AG04450 (cell line): Measurements from ENCODE around the gene MEX3B. TPM values are rescaled to one million over a fixed set of nuclear protein-coding genes. Genes with fewer than 3 reads are reported as not detected.

Experiments
- CTCF ChIA-PET: fragments of 300-600, 350-600 bp; formaldehyde crosslinking; extraction: SDS; loops from one replicate; lab custom pipeline; 2022; ENCODE audit warnings: antibody characterized with exemption, inconsistent platforms; lab: Charles Lee
- POLR2A ChIA-PET: fragments of 350-600 bp; formaldehyde crosslinking; extraction: SDS; loops from one replicate; lab custom pipeline; 2021; ENCODE audit warnings: antibody characterized with exemption, inconsistent platforms; lab: Yijun Ruan, JAX
- DNase-seq: peaks from one replicate; pipeline ENCODE4 v3.0.0-alpha.2; 2011; ENCODE audit warnings: low read depth, low spot score
- H3K27ac ChIP-seq: one replicate; pipeline ENCODE4 v1.5.1; 2012; ENCODE audit warnings: low read depth, low read length, control low read depth
- H3K27me3 ChIP-seq: one replicate; pipeline ENCODE4 v1.6.0; 2012; ENCODE audit warnings: low read length; ENCODE audit not compliant: control insufficient read depth, insufficient read depth
- H3K4me3 ChIP-seq: 2 replicates; pipeline ENCODE4 v1.5.1; 2011; ENCODE audit warnings: mild to moderate bottlenecking, low read depth, low read length, control low read depth
- H3K9me3 ChIP-seq: 2 replicates; pipeline ENCODE4 v1.5.1; 2012; ENCODE audit warnings: low read length; ENCODE audit not compliant: control insufficient read depth, insufficient read depth
- polyA plus RNA-seq: library from polyadenylated mRNA; depleted of rRNA; stranded (reverse); fragments of >200 nt; gene quantifications from 2 replicates; pipeline ENCODE4 v1.2.3, GENCODE V29; 2011
- TF ChIP-seq, protein P1 (sequence below): IDR thresholded peaks from 2 replicates; pipeline ENCODE4 v1.5.1; 2011; ENCODE audit warnings: low read depth, low read length, control low read depth, inconsistent platforms

Gene MEX3B
- polyA plus RNA-seq, 1 experiment = 6.3 TPM

DNA sequence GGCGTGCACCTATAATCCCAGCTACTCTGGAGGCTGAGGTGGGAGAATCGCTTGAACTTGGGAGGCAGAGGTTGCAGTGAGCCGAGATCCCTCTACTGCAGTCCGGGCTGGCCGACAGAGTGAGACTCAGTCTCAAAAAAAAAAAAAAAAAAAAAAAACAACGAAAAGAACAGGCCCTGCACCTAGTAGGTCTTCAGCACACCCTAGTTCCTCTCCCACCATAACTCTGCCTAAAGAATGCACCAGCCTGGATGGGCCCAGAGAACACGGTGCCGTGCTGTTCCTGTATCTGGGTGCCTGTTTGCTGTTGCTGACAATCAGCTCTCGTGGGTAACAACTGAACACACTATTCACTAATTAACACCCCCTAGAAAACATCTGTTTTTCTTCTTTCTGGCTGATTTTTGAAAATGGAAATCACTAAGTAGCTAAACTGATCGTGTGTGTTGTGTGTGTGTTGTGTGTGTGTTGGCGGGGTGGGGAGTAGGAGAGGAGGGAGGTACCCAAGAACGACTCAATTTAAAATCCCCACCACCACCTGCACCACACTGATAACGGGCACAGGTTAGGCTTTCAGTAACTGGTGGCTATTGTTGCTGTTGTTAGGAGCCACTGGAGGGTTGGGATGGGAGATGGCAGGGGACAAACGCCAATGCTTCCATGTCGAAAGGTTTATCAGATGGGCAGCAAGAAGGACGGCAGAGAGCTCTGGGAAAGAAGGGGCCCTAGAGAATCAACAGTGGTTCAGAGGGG is 40.6 kb upstream of the MEX3B start:
- no peaks in the 10 kb centered on the region for H3K9me3 ChIP-seq
- TF ChIP-seq, protein P1, sequence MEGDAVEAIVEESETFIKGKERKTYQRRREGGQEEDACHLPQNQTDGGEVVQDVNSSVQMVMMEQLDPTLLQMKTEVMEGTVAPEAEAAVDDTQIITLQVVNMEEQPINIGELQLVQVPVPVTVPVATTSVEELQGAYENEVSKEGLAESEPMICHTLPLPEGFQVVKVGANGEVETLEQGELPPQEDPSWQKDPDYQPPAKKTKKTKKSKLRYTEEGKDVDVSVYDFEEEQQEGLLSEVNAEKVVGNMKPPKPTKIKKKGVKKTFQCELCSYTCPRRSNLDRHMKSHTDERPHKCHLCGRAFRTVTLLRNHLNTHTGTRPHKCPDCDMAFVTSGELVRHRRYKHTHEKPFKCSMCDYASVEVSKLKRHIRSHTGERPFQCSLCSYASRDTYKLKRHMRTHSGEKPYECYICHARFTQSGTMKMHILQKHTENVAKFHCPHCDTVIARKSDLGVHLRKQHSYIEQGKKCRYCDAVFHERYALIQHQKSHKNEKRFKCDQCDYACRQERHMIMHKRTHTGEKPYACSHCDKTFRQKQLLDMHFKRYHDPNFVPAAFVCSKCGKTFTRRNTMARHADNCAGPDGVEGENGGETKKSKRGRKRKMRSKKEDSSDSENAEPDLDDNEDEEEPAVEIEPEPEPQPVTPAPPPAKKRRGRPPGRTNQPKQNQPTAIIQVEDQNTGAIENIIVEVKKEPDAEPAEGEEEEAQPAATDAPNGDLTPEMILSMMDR = no peak
- H3K27ac ChIP-seq = no peak overlapping the region
- ChIA-PET POLR2A (interaction anchor here (0.6 kb wide), 1 partner anchor 52 kb away, joined by 3 read pairs; no protein-coding TSS in a partner anchor), CTCF (no interaction called here)
- DNase-seq = no peak
- no peak overlapping the region for H3K4me3 ChIP-seq
- H3K27me3 ChIP-seq = no peaks in the 10 kb centered on the region

DNA sequence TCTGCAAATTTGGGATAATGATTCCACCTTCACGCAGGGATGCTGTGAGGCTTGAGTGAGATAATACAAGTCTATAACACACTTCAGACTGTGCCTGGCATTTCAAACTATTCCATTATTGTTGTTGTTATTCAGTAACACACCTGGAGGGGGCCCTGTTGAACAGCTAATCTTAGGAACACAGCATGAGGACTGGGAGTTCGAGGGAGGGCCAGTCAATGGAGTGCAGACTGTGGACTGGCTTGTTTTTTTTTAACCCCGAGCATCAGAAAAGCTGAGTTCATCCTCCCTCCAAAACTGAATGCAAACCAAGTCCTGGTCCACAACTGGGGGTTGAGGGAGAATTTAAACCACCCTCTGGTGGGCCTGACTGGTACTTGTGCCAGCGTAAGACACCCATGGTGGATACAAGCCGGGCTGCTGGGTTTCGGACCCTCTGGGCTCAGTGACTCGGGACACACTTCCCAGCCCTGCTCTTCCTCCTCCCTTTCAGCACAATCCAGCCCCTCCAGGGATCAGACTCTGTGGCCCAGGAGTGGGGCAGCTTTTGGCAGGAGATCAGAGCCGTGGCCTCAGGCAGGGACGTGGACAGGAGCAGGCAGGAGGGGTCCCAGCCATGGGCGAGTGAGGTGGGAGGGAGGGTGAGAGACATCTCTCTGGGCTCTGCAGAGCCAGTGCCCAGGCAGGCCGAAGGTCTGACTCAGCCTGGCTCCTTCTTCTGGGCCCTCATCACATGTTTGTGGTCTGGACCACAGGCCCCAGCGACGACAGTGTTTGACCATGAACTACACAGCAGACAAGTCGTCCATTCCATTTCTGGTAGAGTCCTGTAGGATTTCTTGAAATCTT is 36.3 kb upstream of the MEX3B start:
- no peak overlapping the region for H3K4me3 ChIP-seq
- POLR2A ChIA-PET = no interaction called here
- H3K27me3 ChIP-seq = no peaks in the 10 kb centered on the region
- peak; percentile 63 for DNase-seq
- CTCF ChIA-PET = interaction anchor here (0.6 to 1.7 kb wide), 5 partner anchors 12 to 578 kb away, joined by 3 to 6 read pairs (median 5); no protein-coding TSS in a partner anchor
- peak overlapping the region; percentile 83 for H3K27ac ChIP-seq
- H3K9me3 ChIP-seq = no peaks in the 10 kb centered on the region
- TF ChIP-seq, protein P1 = peak; percentile 39

DNA sequence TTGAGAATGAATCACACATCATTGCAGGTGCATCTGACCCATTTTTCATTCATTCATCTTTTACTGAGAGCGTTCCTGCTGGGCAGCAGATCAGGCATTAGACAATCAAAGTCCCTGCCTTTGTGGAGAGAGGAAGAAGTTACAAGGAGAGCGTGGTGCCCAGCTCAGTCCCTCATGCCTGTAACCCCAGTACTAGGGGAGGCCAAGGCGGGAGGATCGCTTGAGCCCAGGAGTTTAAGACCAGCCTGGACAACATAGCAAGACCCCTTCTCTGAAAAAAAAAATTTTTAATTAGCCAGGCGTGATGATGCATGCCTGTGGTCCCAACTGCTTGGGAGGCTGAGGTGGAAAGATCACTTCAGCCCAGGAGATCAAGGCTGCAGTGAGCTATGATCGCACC is 35.0 kb upstream of the MEX3B start:
- Histone ChIP-seq H3K4me3 (no peak overlapping the region), H3K27me3 (no peaks in the 10 kb centered on the region), H3K9me3 (no peaks in the 10 kb centered on the region), H3K27ac (no peak overlapping the region)
- ChIA-PET CTCF (interaction anchor here (0.9 kb wide), 1 partner anchor 65 kb away, joined by 3 read pairs; no protein-coding TSS in a partner anchor), POLR2A (no interaction called here)
- TF ChIP-seq, protein P1 = no peak
- no peak for DNase-seq

DNA sequence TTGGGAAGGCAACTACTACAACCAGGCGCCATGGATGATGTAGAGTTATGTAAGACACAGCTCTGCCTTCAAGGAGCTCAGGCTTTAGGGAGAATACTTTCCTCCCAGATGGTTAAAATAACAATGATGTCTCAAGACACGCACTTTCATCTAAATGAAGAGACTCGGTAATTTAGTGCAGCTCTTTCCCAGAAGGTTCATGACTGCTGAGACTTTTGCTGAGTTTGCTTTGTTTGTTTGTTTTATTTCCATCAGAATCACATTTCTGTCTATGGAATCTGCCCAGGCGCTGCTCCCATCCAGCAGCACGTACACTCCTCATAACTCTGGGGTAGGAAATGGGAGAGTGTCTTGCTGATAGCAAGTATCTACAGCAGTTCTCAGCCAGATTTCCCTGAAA is 33.9 kb upstream of the MEX3B start:
- Histone ChIP-seq H3K27me3 (no peaks in the 10 kb centered on the region), H3K4me3 (no peak overlapping the region), H3K9me3 (no peaks in the 10 kb centered on the region), H3K27ac (no peak overlapping the region)
- POLR2A ChIA-PET = interaction anchor here (0.7 kb wide), 1 partner anchor 1374 kb away, joined by 6 read pairs; no protein-coding TSS in a partner anchor
- TF ChIP-seq, protein P1 = no peak
- DNase-seq = no peak
- CTCF ChIA-PET = interaction anchor here (0.6 kb wide), 2 partner anchors 13 to 921 kb away, joined by 4 to 6 read pairs; no protein-coding TSS in a partner anchor
